ENCODE results near the gene SCN1B.
"Not testable (repeated sequence)": the region's sequence is repeated elsewhere in the genome, so short reads cannot be mapped to it uniquely, and the experiment has no call there.

The SCN1B gene

GRCh38 chr19:35011737-35012682, 18.3 kb upstream of the SCN1B start:
- H3K27ac ChIP-seq (ENCODE audit: low read depth, low read length): no peak overlapping the region
- no peaks in the 10 kb centered on the region for H3K27me3 ChIP-seq (ENCODE audit: insufficient read depth, low read length)
- H2AFZ ChIP-seq (ENCODE audit: low read length, unreplicated experiment): no peak overlapping the region
- H3K4me3 ChIP-seq (ENCODE audit: low read depth, low read length): no peak overlapping the region
- H3K4me1 ChIP-seq (ENCODE audit: control insufficient read depth, insufficient read depth, low read length, unreplicated experiment): peaks cover under 1% of the 10 kb centered on the region
- H3K36me3 ChIP-seq (ENCODE audit: insufficient read depth, low read length): no peaks in the 10 kb centered on the region
- peaks cover 2% of the 10 kb centered on the region for H3K79me2 ChIP-seq (ENCODE audit: control insufficient read depth, insufficient read depth, low read length, unreplicated experiment)

GRCh38 chr19:35013041-35013819, 17.0 kb upstream of the SCN1B start:
- Histone ChIP-seq H3K79me2 (ENCODE audit: control insufficient read depth, insufficient read depth, low read length, unreplicated experiment) (no peaks in the 10 kb centered on the region), H3K27me3 (ENCODE audit: insufficient read depth, low read length) (no peaks in the 10 kb centered on the region), H3K27ac (ENCODE audit: low read depth, low read length) (no peak overlapping the region), H3K4me3 (ENCODE audit: low read depth, low read length) (no peak overlapping the region), H3K4me1 (ENCODE audit: control insufficient read depth, insufficient read depth, low read length, unreplicated experiment) (no peaks in the 10 kb centered on the region), H3K36me3 (ENCODE audit: insufficient read depth, low read length) (no peaks in the 10 kb centered on the region), H2AFZ (ENCODE audit: low read length, unreplicated experiment) (no peak overlapping the region)

- H2AFZ ChIP-seq (ENCODE audit: low read length, unreplicated experiment): no peak overlapping the region
- no peaks in the 10 kb centered on the region for H3K36me3 ChIP-seq (ENCODE audit: insufficient read depth, low read length)
- H3K79me2 ChIP-seq (ENCODE audit: control insufficient read depth, insufficient read depth, low read length, unreplicated experiment): no peaks in the 10 kb centered on the region
- no peaks in the 10 kb centered on the region for H3K27me3 ChIP-seq (ENCODE audit: insufficient read depth, low read length)
- H3K4me3 ChIP-seq (ENCODE audit: low read depth, low read length): no peak overlapping the region
- H3K4me1 ChIP-seq (ENCODE audit: control insufficient read depth, insufficient read depth, low read length, unreplicated experiment): no peaks in the 10 kb centered on the region
- H3K27ac ChIP-seq (ENCODE audit: low read depth, low read length): no peak overlapping the region
Observed at GRCh38 chr19:35013820-35014754, 16.2 kb upstream of the SCN1B start.

GRCh38 chr19:35014774-35015173, 15.5 kb upstream of the SCN1B start:
- H3K4me3 ChIP-seq (ENCODE audit: low read depth, low read length); H2AFZ ChIP-seq (ENCODE audit: low read length, unreplicated experiment); H3K27ac ChIP-seq (ENCODE audit: low read depth, low read length); H3K79me2 ChIP-seq (ENCODE audit: control insufficient read depth, insufficient read depth, low read length, unreplicated experiment); H3K27me3 ChIP-seq (ENCODE audit: insufficient read depth, low read length); H3K36me3 ChIP-seq (ENCODE audit: insufficient read depth, low read length); H3K4me1 ChIP-seq (ENCODE audit: control insufficient read depth, insufficient read depth, low read length, unreplicated experiment): not testable (repeated sequence)

- no peak overlapping the region for H2AFZ ChIP-seq (ENCODE audit: low read length, unreplicated experiment)
- no peaks in the 10 kb centered on the region for H3K36me3 ChIP-seq (ENCODE audit: insufficient read depth, low read length)
- no peak overlapping the region for H3K4me3 ChIP-seq (ENCODE audit: low read depth, low read length)
Observed at GRCh38 chr19:35015270-35015953, 14.9 kb upstream of the SCN1B start.

GRCh38 chr19:35015954-35016351, 14.3 kb upstream of the SCN1B start:
- Histone ChIP-seq H3K27me3 (ENCODE audit: insufficient read depth, low read length) (no peaks in the 10 kb centered on the region), H3K27ac (ENCODE audit: low read depth, low read length) (no peak overlapping the region), H3K4me1 (ENCODE audit: control insufficient read depth, insufficient read depth, low read length, unreplicated experiment) (no peaks in the 10 kb centered on the region), H3K4me3 (ENCODE audit: low read depth, low read length) (no peak overlapping the region), H2AFZ (ENCODE audit: low read length, unreplicated experiment) (no peak overlapping the region), H3K36me3 (ENCODE audit: insufficient read depth, low read length) (no peaks in the 10 kb centered on the region), H3K79me2 (ENCODE audit: control insufficient read depth, insufficient read depth, low read length, unreplicated experiment) (no peaks in the 10 kb centered on the region)

More at GRCh38 chr19:35015270-35015953, 14.9 kb upstream of the SCN1B start:
- H3K27ac ChIP-seq (ENCODE audit: low read depth, low read length): no peak overlapping the region
- H3K4me1 ChIP-seq (ENCODE audit: control insufficient read depth, insufficient read depth, low read length, unreplicated experiment): no peaks in the 10 kb centered on the region
- no peaks in the 10 kb centered on the region for H3K79me2 ChIP-seq (ENCODE audit: control insufficient read depth, insufficient read depth, low read length, unreplicated experiment)
- no peaks in the 10 kb centered on the region for H3K27me3 ChIP-seq (ENCODE audit: insufficient read depth, low read length)

GRCh38 chr19:35017507-35017906, 12.8 kb upstream of the SCN1B start:
- Histone ChIP-seq H3K27ac (ENCODE audit: low read depth, low read length) (no peak overlapping the region), H3K36me3 (ENCODE audit: insufficient read depth, low read length) (no peaks in the 10 kb centered on the region), H3K27me3 (ENCODE audit: insufficient read depth, low read length) (no peaks in the 10 kb centered on the region), H3K79me2 (ENCODE audit: control insufficient read depth, insufficient read depth, low read length, unreplicated experiment) (no peaks in the 10 kb centered on the region), H3K4me1 (ENCODE audit: control insufficient read depth, insufficient read depth, low read length, unreplicated experiment) (no peaks in the 10 kb centered on the region), H2AFZ (ENCODE audit: low read length, unreplicated experiment) (no peak overlapping the region), H3K4me3 (ENCODE audit: low read depth, low read length) (no peak overlapping the region)

- Histone ChIP-seq H3K4me3 (ENCODE audit: low read depth, low read length) (no peak overlapping the region), H3K27me3 (ENCODE audit: insufficient read depth, low read length) (no peaks in the 10 kb centered on the region), H3K36me3 (ENCODE audit: insufficient read depth, low read length) (no peaks in the 10 kb centered on the region), H3K4me1 (ENCODE audit: control insufficient read depth, insufficient read depth, low read length, unreplicated experiment) (no peaks in the 10 kb centered on the region), H2AFZ (ENCODE audit: low read length, unreplicated experiment) (no peak overlapping the region), H3K79me2 (ENCODE audit: control insufficient read depth, insufficient read depth, low read length, unreplicated experiment) (no peaks in the 10 kb centered on the region), H3K27ac (ENCODE audit: low read depth, low read length) (no peak overlapping the region)
Observed at GRCh38 chr19:35018379-35018778, 11.9 kb upstream of the SCN1B start.

- Histone ChIP-seq H3K79me2 (ENCODE audit: control insufficient read depth, insufficient read depth, low read length, unreplicated experiment) (no peaks in the 10 kb centered on the region), H3K4me3 (ENCODE audit: low read depth, low read length) (no peak overlapping the region), H3K27ac (ENCODE audit: low read depth, low read length) (no peak overlapping the region), H3K27me3 (ENCODE audit: insufficient read depth, low read length) (no peaks in the 10 kb centered on the region), H3K36me3 (ENCODE audit: insufficient read depth, low read length) (no peaks in the 10 kb centered on the region), H3K4me1 (ENCODE audit: control insufficient read depth, insufficient read depth, low read length, unreplicated experiment) (no peaks in the 10 kb centered on the region), H2AFZ (ENCODE audit: low read length, unreplicated experiment) (no peak overlapping the region)
Observed at GRCh38 chr19:35019144-35019543, 11.1 kb upstream of the SCN1B start.

- H3K4me3 ChIP-seq (ENCODE audit: low read depth, low read length): no peak overlapping the region
- H3K36me3 ChIP-seq (ENCODE audit: insufficient read depth, low read length): no peaks in the 10 kb centered on the region
- no peak overlapping the region for H2AFZ ChIP-seq (ENCODE audit: low read length, unreplicated experiment)
Observed at GRCh38 chr19:35021016-35021415, 9.3 kb upstream of the SCN1B start.

More at GRCh38 chr19:35021016-35021415, 9.3 kb upstream of the SCN1B start:
- H3K79me2 ChIP-seq (ENCODE audit: control insufficient read depth, insufficient read depth, low read length, unreplicated experiment): no peaks in the 10 kb centered on the region
- H3K27ac ChIP-seq (ENCODE audit: low read depth, low read length): no peak overlapping the region
- no peaks in the 10 kb centered on the region for H3K4me1 ChIP-seq (ENCODE audit: control insufficient read depth, insufficient read depth, low read length, unreplicated experiment)
- H3K27me3 ChIP-seq (ENCODE audit: insufficient read depth, low read length): no peaks in the 10 kb centered on the region

All from ACC112 (cell line).